ENCODE measurements around the gene RBMS1. TPM values are rescaled to one million over a fixed set of nuclear protein-coding genes. Genes with fewer than 3 reads are reported as not detected.
A peak's percentile ranks its signal among the peaks of the same experiment; 100 is the strongest.

The RBMS1 gene
- total RNA-seq, 4 donors from 2014 or later, result 13.0 to 24.5 (median 14.1) TPM

GRCh38 chr2:160472839-160473251 is 20.8 kb downstream of the RBMS1 start:
- no peaks in the 10 kb centered on the region for H3K9me3 ChIP-seq
- H3K4me3 ChIP-seq, result no peak overlapping the region
- ATAC-seq (no peak), DNase-seq (no peak)
- in situ Hi-C loops (cut with MboI; ENCODE audit: low sequenced_read_pairs in 4 of 4) (no loop called here), intact Hi-C loops (cut with DNase I; ENCODE audit: low total_unique reads) (no loop called here)
- TF ChIP-seq CTCF (IDR thresholded peaks at IDR 0.05 in 4 of 5, conservative IDR thresholded peaks at IDR 0.05 in 1 of 5) (no peak), POLR2A (IDR thresholded peaks at IDR 0.05) (no peak)
- H3K27me3 ChIP-seq, result no peaks in the 10 kb centered on the region
- H3K36me3 ChIP-seq, result no peaks in the 10 kb centered on the region
- H3K4me1 ChIP-seq, result peaks cover 55 to 57% of the 10 kb centered on the region in 2 donors
- no peak overlapping the region for H3K27ac ChIP-seq

- in situ Hi-C loops (cut with MboI; ENCODE audit: low sequenced_read_pairs in 4 of 4), result no loop called here
- no peaks in the 10 kb centered on the region for H3K27me3 ChIP-seq
- DNase-seq (no peak), ATAC-seq (no peak)
- no peaks in the 10 kb centered on the region for H3K9me3 ChIP-seq
- no peak for TF ChIP-seq POLR2A (IDR thresholded peaks at IDR 0.05)
- no peak for TF ChIP-seq CTCF (IDR thresholded peaks at IDR 0.05 in 4 of 5, conservative IDR thresholded peaks at IDR 0.05 in 1 of 5)
- H3K4me3 ChIP-seq, result peak overlapping the region in 1 of 4 donors; percentile 21
- H3K36me3 ChIP-seq, result no peaks in the 10 kb centered on the region
- peaks cover 64 to 66% of the 10 kb centered on the region in 2 donors for H3K4me1 ChIP-seq
- peak overlapping the region in 1 of 4 donors; percentile 24 for H3K27ac ChIP-seq
- intact Hi-C loops (cut with DNase I; ENCODE audit: low total_unique reads), result no loop called here
These were observed 21.7 kb downstream of the RBMS1 start for GRCh38 chr2:160471950-160472349.

GRCh38 chr2:160469621-160470204 is 23.9 kb downstream of the RBMS1 start:
- ATAC-seq, result peak in 1 of 2 donors; percentile 60

GRCh38 chr2:160469164-160469563 is 24.4 kb downstream of the RBMS1 start:
- no peaks in the 10 kb centered on the region for H3K36me3 ChIP-seq
- no peak for DNase-seq
- intact Hi-C loops (cut with DNase I; ENCODE audit: low total_unique reads), result no loop called here
- in situ Hi-C loops (cut with MboI; ENCODE audit: low sequenced_read_pairs in 4 of 4), result no loop called here
- H3K4me1 ChIP-seq, result peaks cover 74 to 82% of the 10 kb centered on the region in 2 donors
- H3K4me3 ChIP-seq, result no peak overlapping the region
- H3K27ac ChIP-seq, result peak overlapping the region in 3 of 4 donors; percentile 10 to 25 (median 20)
- no peaks in the 10 kb centered on the region for H3K9me3 ChIP-seq
- ATAC-seq, result no peak
- TF ChIP-seq CTCF (IDR thresholded peaks at IDR 0.05 in 4 of 5, conservative IDR thresholded peaks at IDR 0.05 in 1 of 5) (no peak), POLR2A (IDR thresholded peaks at IDR 0.05) (no peak)
- no peaks in the 10 kb centered on the region for H3K27me3 ChIP-seq

More at GRCh38 chr2:160469621-160470204, 23.9 kb downstream of the RBMS1 start:
- intact Hi-C loops (cut with DNase I; ENCODE audit: low total_unique reads), result no loop called here
- no peaks in the 10 kb centered on the region for H3K27me3 ChIP-seq
- in situ Hi-C loops (cut with MboI; ENCODE audit: low sequenced_read_pairs in 4 of 4), result no loop called here
- peak overlapping the region in 3 of 4 donors; percentile 10 to 25 (median 20) for H3K27ac ChIP-seq
- TF ChIP-seq CTCF (IDR thresholded peaks at IDR 0.05 in 4 of 5, conservative IDR thresholded peaks at IDR 0.05 in 1 of 5), result no peak
- no peak for TF ChIP-seq POLR2A (IDR thresholded peaks at IDR 0.05)
- no peak for DNase-seq
- H3K4me3 ChIP-seq, result peak overlapping the region in 1 of 4 donors; percentile 4
- no peaks in the 10 kb centered on the region for H3K9me3 ChIP-seq
- no peaks in the 10 kb centered on the region for H3K36me3 ChIP-seq
- peaks cover 74 to 81% of the 10 kb centered on the region in 2 donors for H3K4me1 ChIP-seq
